Mononuclear cell (primary cell): ENCODE data around the gene KIF2A. TPM values are rescaled to one million over a fixed set of nuclear protein-coding genes. Genes with fewer than 3 reads are reported as not detected.
A peak's percentile ranks its signal among the peaks of the same experiment; 100 is the strongest.

ENCODE experiments used
- H3K27me3 ChIP-seq: 2 replicates; pipeline ENCODE4 v1.6.0; 2011; ENCODE audit warnings: low read length, control low read depth; ENCODE audit not compliant: insufficient read depth
- H3K4me1 ChIP-seq: 2 replicates; pipeline ENCODE4 v1.5.1; 2011; ENCODE audit warnings: mild to moderate bottlenecking, low read length, control low read depth; ENCODE audit not compliant: insufficient read depth
- H3K4me3 ChIP-seq: 2 replicates; pipeline ENCODE4 v1.5.1; 2011; ENCODE audit warnings: mild to moderate bottlenecking, low read length, moderate library complexity
- H3K9me3 ChIP-seq: 2 replicates; pipeline ENCODE4 v1.5.1; 2011; ENCODE audit warnings: low read depth, mild to moderate bottlenecking, control low read depth, low read length
- total RNA-seq: library from RNA; depleted of rRNA; stranded (reverse); fragments of >200 nt; gene quantifications from one replicate; pipeline ENCODE4 v1.2.3, GENCODE V29; 2012

The KIF2A gene
- 208 TPM for total RNA-seq

- no peaks in the 10 kb centered on the region for H3K27me3 ChIP-seq
- H3K9me3 ChIP-seq: no peaks in the 10 kb centered on the region
- peak within 1 kb of the TSS; percentile 88 for H3K4me3 ChIP-seq
- peaks cover 32% of the 10 kb centered on the region for H3K4me1 ChIP-seq
These were observed at the start of gene KIF2A for GRCh38 chr5:62305715-62306322. KIF2A (plus strand) TSS chr5:62306206; CDS start chr5:62306473, 267 bp downstream.

GRCh38 chr5:62257020-62257367 is 49.0 kb upstream of the KIF2A start:
- Histone ChIP-seq H3K27me3 (no peaks in the 10 kb centered on the region), H3K9me3 (no peaks in the 10 kb centered on the region), H3K4me1 (peaks cover 9% of the 10 kb centered on the region), H3K4me3 (no peak overlapping the region)

- Histone ChIP-seq H3K9me3 (no peaks in the 10 kb centered on the region), H3K4me3 (no peak overlapping the region), H3K4me1 (peaks cover 9% of the 10 kb centered on the region), H3K27me3 (no peaks in the 10 kb centered on the region)
These were observed 47.4 kb upstream of the KIF2A start for GRCh38 chr5:62258654-62259053.

- Histone ChIP-seq H3K9me3 (no peaks in the 10 kb centered on the region), H3K4me3 (no peak overlapping the region), H3K27me3 (no peaks in the 10 kb centered on the region), H3K4me1 (peaks cover 9% of the 10 kb centered on the region)
These were observed 46.2 kb upstream of the KIF2A start for GRCh38 chr5:62259699-62260250.

GRCh38 chr5:62260513-62260912 is 45.5 kb upstream of the KIF2A start:
- Histone ChIP-seq H3K27me3 (no peaks in the 10 kb centered on the region), H3K9me3 (no peaks in the 10 kb centered on the region), H3K4me3 (no peak overlapping the region), H3K4me1 (peaks cover 9% of the 10 kb centered on the region)

- no peaks in the 10 kb centered on the region for H3K27me3 ChIP-seq
These were observed 42.6 kb upstream of the KIF2A start for GRCh38 chr5:62263401-62263800.

GRCh38 chr5:62265648-62266112 is 40.3 kb upstream of the KIF2A start:
- H3K9me3 ChIP-seq: no peaks in the 10 kb centered on the region
- no peaks in the 10 kb centered on the region for H3K27me3 ChIP-seq
- H3K4me3 ChIP-seq: no peak overlapping the region
- no peaks in the 10 kb centered on the region for H3K4me1 ChIP-seq

More at GRCh38 chr5:62263401-62263800, 42.6 kb upstream of the KIF2A start:
- Histone ChIP-seq H3K4me3 (no peak overlapping the region), H3K9me3 (no peaks in the 10 kb centered on the region), H3K4me1 (peaks cover 3% of the 10 kb centered on the region)

- no peak overlapping the region for H3K4me3 ChIP-seq
- no peaks in the 10 kb centered on the region for H3K4me1 ChIP-seq
- no peaks in the 10 kb centered on the region for H3K27me3 ChIP-seq
- no peaks in the 10 kb centered on the region for H3K9me3 ChIP-seq
These were observed 39.4 kb upstream of the KIF2A start for GRCh38 chr5:62266573-62266972.

- H3K4me3 ChIP-seq: no peak overlapping the region
- no peaks in the 10 kb centered on the region for H3K9me3 ChIP-seq
These were observed 37.8 kb upstream of the KIF2A start for GRCh38 chr5:62268234-62268633.

GRCh38 chr5:62268792-62269191 is 37.2 kb upstream of the KIF2A start:
- Histone ChIP-seq H3K4me3 (no peak overlapping the region), H3K4me1 (no peaks in the 10 kb centered on the region), H3K27me3 (no peaks in the 10 kb centered on the region), H3K9me3 (no peaks in the 10 kb centered on the region)

More at GRCh38 chr5:62268234-62268633, 37.8 kb upstream of the KIF2A start:
- Histone ChIP-seq H3K27me3 (no peaks in the 10 kb centered on the region), H3K4me1 (no peaks in the 10 kb centered on the region)

GRCh38 chr5:62271370-62271769 is 34.6 kb upstream of the KIF2A start:
- no peaks in the 10 kb centered on the region for H3K9me3 ChIP-seq
- no peak overlapping the region for H3K4me3 ChIP-seq

GRCh38 chr5:62271870-62272269 is 34.1 kb upstream of the KIF2A start:
- Histone ChIP-seq H3K4me1 (no peaks in the 10 kb centered on the region), H3K27me3 (no peaks in the 10 kb centered on the region), H3K9me3 (no peaks in the 10 kb centered on the region), H3K4me3 (no peak overlapping the region)

More at GRCh38 chr5:62271370-62271769, 34.6 kb upstream of the KIF2A start:
- H3K27me3 ChIP-seq: no peaks in the 10 kb centered on the region
- H3K4me1 ChIP-seq: no peaks in the 10 kb centered on the region

- no peak overlapping the region for H3K4me3 ChIP-seq
- no peaks in the 10 kb centered on the region for H3K9me3 ChIP-seq
- no peaks in the 10 kb centered on the region for H3K27me3 ChIP-seq
- H3K4me1 ChIP-seq: no peaks in the 10 kb centered on the region
These were observed 32.3 kb upstream of the KIF2A start for GRCh38 chr5:62273687-62274086.

- Histone ChIP-seq H3K4me3 (no peak overlapping the region), H3K27me3 (no peaks in the 10 kb centered on the region), H3K4me1 (no peaks in the 10 kb centered on the region), H3K9me3 (no peaks in the 10 kb centered on the region)
These were observed 30.4 kb upstream of the KIF2A start for GRCh38 chr5:62275581-62275980.

GRCh38 chr5:62281411-62281810 is 24.6 kb upstream of the KIF2A start:
- Histone ChIP-seq H3K4me3 (no peak overlapping the region), H3K9me3 (no peaks in the 10 kb centered on the region), H3K27me3 (no peaks in the 10 kb centered on the region), H3K4me1 (no peaks in the 10 kb centered on the region)

GRCh38 chr5:62282064-62282463 is 23.9 kb upstream of the KIF2A start:
- Histone ChIP-seq H3K4me3 (no peak overlapping the region), H3K9me3 (no peaks in the 10 kb centered on the region), H3K27me3 (no peaks in the 10 kb centered on the region), H3K4me1 (no peaks in the 10 kb centered on the region)
